B cell (primary cell): ENCODE results near the gene PNPLA5. TPM values are rescaled to one million over a fixed set of nuclear protein-coding genes. Genes with fewer than 3 reads are reported as not detected.

ENCODE experiments used
- ATAC-seq: fragments of 200-7000 bp; cut with Tn5 transposase; one replicate; pipeline ENCODE4 v1.10.0; 2021; ENCODE audit warnings: low read depth, mild to moderate bottlenecking, moderate number of reproducible peaks, moderate library complexity
- CTCF ChIA-PET: fragments of 350-600 bp; sonication (Branson Sonifier 250); formaldehyde crosslinking; loops from one replicate; lab custom pipeline; 2021; ENCODE audit warnings: antibody characterized with exemption, inconsistent platforms; lab: Charles Lee
- POLR2A ChIA-PET: fragments of 350-600 bp; sonication (Branson Sonifier 250); formaldehyde crosslinking; loops from one replicate; lab custom pipeline; 2021; ENCODE audit warnings: antibody characterized with exemption; lab: Charles Lee
- DNase-seq: peaks from one replicate; pipeline ENCODE4 v3.0.0; 2013
- H2AFZ ChIP-seq: 2 replicates; pipeline ENCODE4 v1.6.1; 2012; ENCODE audit warnings: mild to moderate bottlenecking, low read depth, low read length; ENCODE audit not compliant: insufficient read depth, poor library complexity, severe bottlenecking
- H3K27ac ChIP-seq, 2 donors: 1 replicate in 1 of 2; 2 replicates in 1 of 2; pipeline ENCODE4 v1.5.1; 2012 to 2013; ENCODE audit warnings: low read length in 2 of 2, mild to moderate bottlenecking in 2 of 2, moderate library complexity in 1 of 2
- H3K27me3 ChIP-seq, 4 experiments: fragments of 200-600 bp in 1 of 4; sonication (generic) in 1 of 4; replicated peaks in 1 of 4; 1 replicate in 2 of 4; 2 replicates in 2 of 4; pipeline versions ENCODE4 v1.6.1 to v1.7.0; 2013 to 2016; ENCODE audit warnings: low read length in 3 of 4, mild to moderate bottlenecking in 2 of 4, mixed read lengths in 1 of 4, moderate library complexity in 1 of 4; ENCODE audit not compliant: insufficient read depth in 4 of 4, control insufficient read depth in 3 of 4; ENCODE audit errors: control extremely low read depth in 1 of 4
- H3K36me3 ChIP-seq, 2 experiments: replicated peaks in 1 of 2; 1 replicate in 1 of 2; 2 replicates in 1 of 2; pipeline versions ENCODE4 v1.6.1 to v1.7.1; 2013; ENCODE audit warnings: low read length in 1 of 2; ENCODE audit not compliant: insufficient read depth in 2 of 2, control insufficient read depth in 1 of 2; ENCODE audit errors: control extremely low read depth in 1 of 2, extremely low read depth in 1 of 2
- H3K4me1 ChIP-seq, 2 donors: fragments of 200-600 bp in 1 of 2; sonication (generic) in 1 of 2; 1 replicate in 1 of 2; 2 replicates in 1 of 2; pipeline versions ENCODE4 v1.5.1 to v1.6.1; 2013 to 2017; ENCODE audit warnings: low read length in 2 of 2; ENCODE audit not compliant: control insufficient read depth in 2 of 2, insufficient read depth in 2 of 2
- H3K4me2 ChIP-seq: replicated peaks from 2 replicates; pipeline ENCODE3; 2012; ENCODE audit warnings: mild to moderate bottlenecking, low read depth, low read length; ENCODE audit not compliant: poor library complexity, severe bottlenecking
- H3K4me3 ChIP-seq, 5 experiments: fragments of 200-600 bp in 1 of 5; sonication (generic) in 1 of 5; 1 replicate in 3 of 5; 2 replicates in 2 of 5; pipeline versions ENCODE4 v1.5.1 to v1.7.0; 2011 to 2016; ENCODE audit warnings: low read length in 4 of 5, mild to moderate bottlenecking in 4 of 5, low read depth in 2 of 5, control low read depth in 1 of 5, moderate library complexity in 1 of 5; ENCODE audit not compliant: insufficient read depth in 1 of 5; ENCODE audit errors: control extremely low read depth in 1 of 5, extremely low read depth in 1 of 5
- H3K79me2 ChIP-seq: fragments of 200-600 bp; sonication (generic); one replicate; pipeline ENCODE4 v1.6.0; 2016; ENCODE audit warnings: low read length; ENCODE audit not compliant: control insufficient read depth, insufficient read depth
- H3K9ac ChIP-seq: fragments of 200-600 bp; sonication (generic); 2 replicates; pipeline ENCODE4 v1.6.1; 2017; ENCODE audit warnings: mild to moderate bottlenecking, low read length, moderate library complexity
- H3K9me3 ChIP-seq, 3 donors: one replicate each; pipeline versions ENCODE4 v1.6.1 to v1.7.1; 2013; ENCODE audit warnings: low read length in 2 of 3; ENCODE audit not compliant: control insufficient read depth in 2 of 3, insufficient read depth in 1 of 3; ENCODE audit errors: control extremely low read depth in 1 of 3
- H4K20me1 ChIP-seq: 2 replicates; pipeline ENCODE4 v1.6.0; 2012; ENCODE audit warnings: mild to moderate bottlenecking, low read length; ENCODE audit not compliant: insufficient read depth, control insufficient read depth, poor library complexity, severe bottlenecking
- H3K27ac Mint-ChIP-seq: one replicate; pipeline ENCODE4 v1.8.0; 2021; ENCODE audit warnings: mixed read lengths
- H3K27me3 Mint-ChIP-seq: one replicate; pipeline ENCODE4 v1.8.0; 2021; ENCODE audit warnings: mixed read lengths
- H3K4me1 Mint-ChIP-seq: one replicate; pipeline ENCODE4 v1.8.0; 2021; ENCODE audit warnings: mixed read lengths
- H3K4me3 Mint-ChIP-seq: one replicate; pipeline ENCODE4 v1.8.0; 2021; ENCODE audit warnings: mixed read lengths
- H3K9me3 Mint-ChIP-seq: one replicate; pipeline ENCODE4 v1.8.0; 2022; ENCODE audit warnings: mixed read lengths; ENCODE audit not compliant: insufficient read depth
- CTCF ChIP-seq: fragments of 200-600 bp; IDR thresholded peaks from one replicate; pipeline ENCODE4 v1.8.0; 2022; ENCODE audit warnings: antibody characterized with exemption, mild to moderate bottlenecking
- EZH2 ChIP-seq: IDR thresholded peaks from 2 replicates; pipeline ENCODE4 v1.6.1; 2012; ENCODE audit warnings: borderline replicate concordance, low read depth, mild to moderate bottlenecking, moderate library complexity, low read length; ENCODE audit not compliant: insufficient read depth, poor library complexity, severe bottlenecking
- WGBS: methylation state at CpG from one replicate; pipeline ENCODE4 v1.1.5; 2013; ENCODE audit warnings: missing lambda C conversion rate; ENCODE audit not compliant: insufficient coverage; 5-methylcytosine and 5-hydroxymethylcytosine counted together
- intact Hi-C: fragments of 100-400 bp; cut with micrococcal nuclease; formaldehyde crosslinking; loops from one replicate; pipeline ENCODE4 v1.10.0; 2022
- polyA plus RNA-seq: library from polyadenylated mRNA; depleted of rRNA; stranded (reverse); fragments of >200 nt; gene quantifications from 2 replicates; pipeline ENCODE4 v1.2.3, GENCODE V29; 2012
- total RNA-seq, 2 donors: library from RNA; stranded (reverse); fragments of 120-200 nt in 1 of 2; gene quantifications; 1 replicate in 1 of 2; 2 replicates in 1 of 2; pipeline versions ENCODE4 v1.2.3 to v1.2.4, GENCODE V29; 2013 to 2022

Gene PNPLA5
- total and polyA plus RNA-seq, 2 donors (not counting 1 experiment from before 2014, with no cell fraction given) = not detected

- no peaks in the 10 kb centered on the region for H3K36me3 ChIP-seq
- Mint-ChIP-seq H3K4me3 (no peak overlapping the region), H3K27ac (no peak overlapping the region), H3K9me3 (no peaks in the 10 kb centered on the region), H3K4me1 (peaks cover 1% of the 10 kb centered on the region), H3K27me3 (peaks cover 32% of the 10 kb centered on the region)
- no peak overlapping the region for H3K4me3 ChIP-seq
- H3K27ac ChIP-seq = no peak overlapping the region
- H2AFZ ChIP-seq = no peak overlapping the region
- no peak for TF ChIP-seq EZH2
- no peak for TF ChIP-seq CTCF
- WGBS = 11% methylated on average over 5 of the region's 15 CpGs
- H3K27me3 ChIP-seq = peaks cover 0 to 45% (median 7%) of the 10 kb centered on the region in 4 experiments
- H3K9me3 ChIP-seq = peaks cover 0 to 12% (median 0%) of the 10 kb centered on the region in 3 donors
- ChIA-PET CTCF (interaction anchor here (1.5 kb wide), 1 partner anchor 9 kb away, joined by 3 read pairs; no protein-coding TSS in a partner anchor), POLR2A (no interaction called here)
- no peak overlapping the region for H3K9ac ChIP-seq
- intact Hi-C loops = no loop called here
- H3K79me2 ChIP-seq = no peaks in the 10 kb centered on the region
- H4K20me1 ChIP-seq = no peaks in the 10 kb centered on the region
- peaks cover 9 to 12% of the 10 kb centered on the region in 2 donors for H3K4me1 ChIP-seq
- peak overlapping the region; percentile 47 for H3K4me2 ChIP-seq
- ATAC-seq = no peak
- DNase-seq = no peak
These were observed 526 bp upstream of the PNPLA5 start for GRCh38 chr22:43892183-43892894.

- Histone ChIP-seq H4K20me1 (no peaks in the 10 kb centered on the region), H3K27me3 (peaks cover 0 to 45% (median 7%) of the 10 kb centered on the region in 4 experiments), H3K4me1 (peaks cover 9 to 12% of the 10 kb centered on the region in 2 donors), H3K4me2 (peak overlapping the region; percentile 47), H2AFZ (no peak overlapping the region), H3K9ac (no peak overlapping the region), H3K79me2 (no peaks in the 10 kb centered on the region), H3K27ac (no peak overlapping the region), H3K9me3 (peaks cover 0 to 12% (median 0%) of the 10 kb centered on the region in 3 donors), H3K36me3 (no peaks in the 10 kb centered on the region), H3K4me3 (no peak overlapping the region)
- Mint-ChIP-seq H3K27ac (no peak overlapping the region), H3K9me3 (no peaks in the 10 kb centered on the region), H3K27me3 (peaks cover 42% of the 10 kb centered on the region), H3K4me1 (peaks cover 1% of the 10 kb centered on the region), H3K4me3 (no peak overlapping the region)
- DNase-seq (no peak), ATAC-seq (no peak)
- TF ChIP-seq CTCF (no peak), EZH2 (no peak)
- POLR2A ChIA-PET = no interaction called here
- 22% methylated on average over 19 of the region's 24 CpGs for WGBS
- CTCF ChIA-PET = no interaction called here
- intact Hi-C loops = no loop called here
These were observed 897 bp downstream of the PNPLA5 start for GRCh38 chr22:43890901-43891331.
